ENCODE data around the gene CHTF8.
"Not testable (repeated sequence)": the region's sequence is repeated elsewhere in the genome, so short reads cannot be mapped to it uniquely, and the experiment has no call there.

- not testable (repeated sequence) for TF ChIP-seq CTCF (IDR thresholded peaks at IDR 0.05); ZFX (IDR thresholded peaks at IDR 0.05; ENCODE audit: borderline replicate concordance)
Observed at GRCh38 chr16:69124406-69124805, 8.0 kb downstream of the CHTF8 start.

Measured in 22Rv1 (cell line).